ENCODE results near the gene LCP2. TPM values are rescaled to one million over a fixed set of nuclear protein-coding genes. Genes with fewer than 3 reads are reported as not detected.
"Not testable (repeated sequence)": the region's sequence is repeated elsewhere in the genome, so short reads cannot be mapped to it uniquely, and the experiment has no call there.

The LCP2 gene
- polyA plus RNA-seq, 6 donors from 2014 or later: 2.9 to 28.7 (median 9.5) TPM

DNA sequence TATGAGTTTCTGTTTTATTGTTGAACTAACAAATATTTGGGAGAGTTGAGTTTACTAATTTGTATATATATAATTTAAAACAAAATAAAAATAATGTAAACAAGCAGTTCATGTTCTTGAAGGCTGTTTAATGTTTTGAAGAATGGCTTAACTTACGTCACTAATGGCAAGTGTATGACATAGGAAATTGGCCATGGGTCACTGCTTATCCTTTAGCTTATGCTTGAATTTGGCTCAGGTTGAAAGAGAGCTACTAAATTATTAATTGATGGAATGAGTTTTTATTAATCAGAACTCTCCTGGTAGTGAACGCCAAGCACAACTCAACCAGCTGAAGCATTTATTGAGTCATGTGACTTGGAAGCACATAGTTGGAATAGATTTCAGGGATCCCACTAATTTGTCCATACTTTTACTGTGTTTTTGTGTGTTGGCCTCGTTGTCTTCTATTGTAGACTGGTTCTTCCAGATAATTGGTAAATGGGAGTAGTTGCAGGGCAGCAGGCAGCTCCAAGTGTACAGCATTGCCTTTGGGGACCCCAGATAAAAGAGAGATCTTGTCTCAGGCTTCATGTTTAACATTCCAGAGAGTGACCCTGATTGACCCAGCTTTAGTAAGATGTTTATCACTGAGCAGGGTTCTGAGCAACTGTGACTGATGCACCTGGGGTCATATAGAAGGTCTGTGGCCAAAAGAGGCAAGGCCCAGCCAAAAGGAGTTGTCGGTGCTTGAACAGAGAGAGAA lies 51.3 kb downstream of the LCP2 start:
- no peak overlapping the region for H3K27ac Mint-ChIP-seq
- no peak for DNase-seq
- peaks cover 18 to 40% of the 10 kb centered on the region in 2 donors for H3K36me3 Mint-ChIP-seq
- no peak overlapping the region for H3K4me3 Mint-ChIP-seq
- H3K4me1 Mint-ChIP-seq: no peaks in the 10 kb centered on the region
- H3K27me3 Mint-ChIP-seq: peaks cover 0 to 6% (median 0%) of the 10 kb centered on the region in 3 donors
- ATAC-seq (ENCODE audit: low read depth in 2 of 2): no peak
- no peaks in the 10 kb centered on the region for H3K9me3 Mint-ChIP-seq

DNA sequence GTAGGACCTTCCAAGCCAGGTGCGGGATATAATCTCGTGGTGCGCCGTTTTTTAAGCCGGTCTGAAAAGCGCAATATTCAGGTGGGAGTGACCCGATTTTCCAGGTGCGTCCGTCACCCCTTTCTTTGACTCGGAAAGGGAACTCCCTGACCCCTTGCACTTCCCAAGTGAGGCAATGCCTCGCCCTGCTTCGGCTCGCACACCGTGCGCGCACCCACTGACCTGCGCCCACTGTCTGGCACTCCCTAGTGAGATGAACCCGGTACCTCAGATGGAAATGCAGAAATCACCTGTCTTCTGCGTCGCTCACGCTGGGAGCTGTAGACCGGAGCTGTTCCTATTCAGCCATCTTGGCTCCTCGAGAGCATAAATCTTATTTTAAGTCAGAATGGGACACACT lies 52.1 kb downstream of the LCP2 start:
- DNase-seq; H3K4me3 Mint-ChIP-seq; H3K9me3 Mint-ChIP-seq; H3K27ac Mint-ChIP-seq; H3K27me3 Mint-ChIP-seq; ATAC-seq (ENCODE audit: low read depth in 2 of 2); H3K4me1 Mint-ChIP-seq: not testable (repeated sequence)
- H3K36me3 Mint-ChIP-seq: peaks cover 14 to 35% of the 10 kb centered on the region in 2 donors

DNA sequence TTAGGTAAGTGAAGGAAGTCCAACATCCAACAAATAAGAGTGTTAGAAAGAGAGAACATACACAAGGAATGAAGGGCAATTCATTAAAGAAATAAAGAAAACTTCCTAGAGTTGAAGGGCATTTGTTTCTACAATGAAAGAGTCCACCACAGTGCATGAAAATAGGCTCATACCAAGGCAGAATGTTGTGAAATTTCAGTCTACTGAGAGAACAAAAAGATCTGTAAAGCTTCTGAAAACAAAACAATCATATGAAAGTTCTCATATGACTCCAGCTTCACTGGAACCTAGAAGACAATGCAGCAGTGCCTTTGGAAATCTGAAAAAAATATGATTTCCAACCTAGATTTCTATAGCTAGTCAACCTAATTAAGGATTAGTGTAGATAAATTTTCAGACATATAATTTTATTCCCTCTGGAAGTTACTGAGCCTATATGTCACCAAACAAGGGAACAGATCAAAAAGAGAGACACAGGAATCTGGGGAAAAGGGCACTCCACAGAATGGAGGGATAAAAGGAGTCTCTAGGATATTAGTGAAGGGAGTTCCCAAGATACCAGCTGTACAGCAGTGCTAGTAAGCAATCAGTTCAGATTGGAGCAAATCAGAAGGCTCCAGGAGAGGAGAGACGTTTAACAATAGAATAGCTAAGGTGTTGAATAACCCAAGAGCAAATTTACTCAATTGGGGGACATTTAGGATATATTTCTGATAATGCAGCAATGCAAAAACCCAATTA lies 59.0 kb downstream of the LCP2 start:
- H3K36me3 Mint-ChIP-seq: no peaks in the 10 kb centered on the region
- H3K27ac Mint-ChIP-seq: peak overlapping the region in 1 of 6 donors; percentile 31
- H3K4me3 Mint-ChIP-seq: no peak overlapping the region
- DNase-seq (no peak), ATAC-seq (ENCODE audit: low read depth in 2 of 2) (no peak)
- H3K9me3 Mint-ChIP-seq: no peaks in the 10 kb centered on the region
- no peaks in the 10 kb centered on the region for H3K27me3 Mint-ChIP-seq
- H3K4me1 Mint-ChIP-seq: no peaks in the 10 kb centered on the region

DNA sequence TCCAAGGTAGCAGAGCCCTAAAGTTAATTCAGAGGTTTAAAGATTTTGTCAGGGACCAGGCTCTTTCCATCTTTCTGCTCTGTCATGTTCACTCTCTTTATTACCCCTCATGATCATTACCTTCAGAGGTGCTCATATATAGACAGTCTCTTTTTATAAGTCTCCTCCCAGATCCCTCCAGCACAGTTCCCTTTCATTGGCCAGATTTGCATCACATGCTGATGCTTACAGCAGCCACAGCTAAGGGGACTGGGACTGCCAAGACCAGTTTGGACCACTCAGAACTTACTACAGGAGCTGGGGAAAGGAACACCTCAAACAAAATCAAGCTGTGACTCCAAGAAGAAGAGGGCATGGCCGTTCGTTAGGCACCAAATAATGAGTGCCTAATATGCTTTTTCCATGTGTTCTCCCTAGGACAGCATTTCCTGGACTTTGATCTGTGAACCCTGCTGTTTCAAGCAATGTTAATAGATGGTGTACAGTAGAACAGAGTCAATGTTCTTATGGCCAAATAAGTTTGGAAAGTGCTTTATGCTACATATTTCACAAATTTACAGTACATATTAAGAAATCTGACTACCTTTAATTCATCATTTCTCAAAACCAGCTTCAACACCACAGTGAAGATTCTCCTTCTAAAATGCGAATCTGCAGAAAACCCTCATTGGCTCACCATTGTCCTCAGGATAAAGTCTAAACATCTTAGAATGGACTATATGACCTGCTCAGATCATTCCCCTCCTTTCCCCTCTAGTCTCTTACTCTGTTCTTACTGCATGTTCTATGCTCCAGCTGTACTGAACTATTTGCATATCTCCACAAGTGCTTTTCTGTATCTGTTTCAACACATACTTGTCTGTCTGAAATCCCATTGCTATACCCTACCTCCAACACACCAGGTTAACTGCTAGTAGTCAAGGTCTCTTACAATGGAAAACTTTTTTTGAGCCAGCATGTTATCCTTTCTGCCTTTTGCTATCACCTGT lies 61.4 kb downstream of the LCP2 start:
- no peak overlapping the region for H3K4me3 Mint-ChIP-seq
- H3K27ac Mint-ChIP-seq: peak overlapping the region in 2 of 6 donors; percentile 3 to 81
- H3K36me3 Mint-ChIP-seq: no peaks in the 10 kb centered on the region
- ATAC-seq (ENCODE audit: low read depth in 2 of 2): no peak
- H3K27me3 Mint-ChIP-seq: no peaks in the 10 kb centered on the region
- DNase-seq: no peak
- no peaks in the 10 kb centered on the region for H3K9me3 Mint-ChIP-seq
- no peaks in the 10 kb centered on the region for H3K4me1 Mint-ChIP-seq

DNA sequence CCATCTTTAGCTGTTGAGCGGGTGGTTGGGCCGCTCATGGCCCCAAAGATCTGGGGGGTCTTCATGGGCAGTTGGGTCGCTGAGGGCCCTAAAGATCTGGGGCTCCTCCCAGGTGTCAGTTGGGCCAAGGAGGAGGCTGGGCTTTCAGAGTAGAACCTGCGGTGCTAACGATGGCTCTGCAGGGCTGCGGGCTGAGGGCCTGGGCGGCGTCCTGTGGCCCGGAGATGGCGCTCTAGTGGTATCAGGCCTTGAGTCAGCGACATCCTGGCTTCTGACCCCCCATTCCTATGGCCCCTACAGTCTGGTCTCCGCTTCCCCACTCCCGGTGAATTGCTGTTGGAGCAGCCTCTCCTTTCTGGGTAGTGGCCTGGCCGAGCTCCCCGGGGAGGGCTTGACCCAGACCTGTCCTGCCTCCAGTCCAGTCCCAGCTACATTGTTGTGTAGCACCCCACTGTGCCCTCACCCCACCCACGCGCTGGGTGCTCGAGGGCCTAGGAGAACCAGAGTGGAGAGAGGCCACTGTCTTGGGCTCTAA lies 64.2 kb downstream of the LCP2 start:
- H3K4me3 Mint-ChIP-seq: no peak overlapping the region
- H3K4me1 Mint-ChIP-seq: no peaks in the 10 kb centered on the region
- DNase-seq (no peak), ATAC-seq (ENCODE audit: low read depth in 2 of 2) (no peak)
- no peaks in the 10 kb centered on the region for H3K36me3 Mint-ChIP-seq
- H3K27me3 Mint-ChIP-seq: peaks cover 0 to 4% (median 0%) of the 10 kb centered on the region in 3 donors
- H3K9me3 Mint-ChIP-seq: no peaks in the 10 kb centered on the region
- H3K27ac Mint-ChIP-seq: peak overlapping the region in 1 of 6 donors; percentile 57

DNA sequence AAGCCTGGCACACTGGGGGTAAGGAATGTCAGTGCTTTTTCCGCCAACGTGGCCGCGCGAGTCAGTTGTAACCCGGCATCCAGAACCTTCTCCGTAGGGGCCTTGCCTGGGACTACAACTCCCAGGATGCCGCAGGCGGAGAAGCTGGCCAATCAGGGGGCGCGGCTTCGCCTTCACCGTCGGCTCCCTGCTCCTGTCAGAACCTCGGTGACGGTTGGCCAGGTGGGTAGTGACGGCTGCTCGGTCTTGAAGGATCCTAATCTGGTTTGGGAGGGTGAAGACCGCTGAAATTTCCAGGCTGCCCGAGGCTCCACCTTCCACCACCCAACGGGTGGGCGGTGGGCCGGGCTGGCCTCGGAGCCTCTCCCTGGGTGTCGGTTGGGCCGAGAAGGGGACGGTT lies 64.8 kb downstream of the LCP2 start, which contains the start of gene C5orf58:
TSS of gene C5orf58 (plus strand) at position 200 of the 400 bp plus-strand sequence. CDS start 1,992 bp downstream, outside the sequence.
- peak within 1 kb of the TSS in 1 of 6 donors; percentile 57 for H3K27ac Mint-ChIP-seq
- H3K36me3 Mint-ChIP-seq: no peaks in the 10 kb centered on the region
- peaks cover 0 to 4% (median 0%) of the 10 kb centered on the region in 3 donors for H3K27me3 Mint-ChIP-seq
- H3K4me3 Mint-ChIP-seq: no peak within 1 kb of the TSS
- no peaks in the 10 kb centered on the region for H3K4me1 Mint-ChIP-seq
- DNase-seq (no peak), ATAC-seq (ENCODE audit: low read depth in 2 of 2) (no peak)
- H3K9me3 Mint-ChIP-seq: no peaks in the 10 kb centered on the region

DNA sequence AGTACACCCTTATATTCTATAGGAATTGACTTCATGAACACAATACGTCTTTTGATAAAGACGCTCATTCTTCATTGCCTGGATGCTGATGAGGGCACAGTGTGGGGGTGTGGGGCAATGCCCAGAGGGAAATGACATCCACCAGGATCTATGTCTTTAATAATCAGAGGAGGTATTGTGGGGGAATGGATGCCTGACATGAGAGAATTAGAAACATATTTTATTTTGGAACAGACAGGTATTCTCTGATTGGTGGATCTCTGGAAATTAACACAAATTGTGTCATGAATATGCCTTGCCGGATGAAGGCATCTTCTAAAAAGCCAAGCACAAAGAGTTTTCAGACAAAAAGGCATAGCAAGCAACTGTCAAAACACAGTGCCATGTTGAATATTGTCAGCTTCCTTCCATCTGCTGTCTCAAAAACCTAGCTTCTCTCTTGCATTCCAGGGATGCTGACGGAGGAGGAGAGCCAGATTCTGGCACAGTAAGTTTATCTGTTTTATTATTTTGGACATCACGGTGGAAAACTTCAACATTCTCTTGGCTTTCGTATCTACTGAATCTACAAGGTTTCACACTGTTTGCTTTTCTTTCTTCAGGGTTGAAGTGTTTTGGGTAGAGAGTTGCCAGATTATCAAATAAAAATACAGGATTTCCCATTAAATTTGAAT lies 68.7 kb downstream of the LCP2 start:
- Mint-ChIP-seq H3K4me3 (no peak overlapping the region), H3K9me3 (no peaks in the 10 kb centered on the region), H3K36me3 (no peaks in the 10 kb centered on the region), H3K4me1 (peaks cover 0 to 3% (median 0%) of the 10 kb centered on the region in 3 donors), H3K27me3 (peaks cover 0 to 8% (median 4%) of the 10 kb centered on the region in 3 donors), H3K27ac (no peak overlapping the region)
- DNase-seq (no peak), ATAC-seq (ENCODE audit: low read depth in 2 of 2) (no peak)

DNA sequence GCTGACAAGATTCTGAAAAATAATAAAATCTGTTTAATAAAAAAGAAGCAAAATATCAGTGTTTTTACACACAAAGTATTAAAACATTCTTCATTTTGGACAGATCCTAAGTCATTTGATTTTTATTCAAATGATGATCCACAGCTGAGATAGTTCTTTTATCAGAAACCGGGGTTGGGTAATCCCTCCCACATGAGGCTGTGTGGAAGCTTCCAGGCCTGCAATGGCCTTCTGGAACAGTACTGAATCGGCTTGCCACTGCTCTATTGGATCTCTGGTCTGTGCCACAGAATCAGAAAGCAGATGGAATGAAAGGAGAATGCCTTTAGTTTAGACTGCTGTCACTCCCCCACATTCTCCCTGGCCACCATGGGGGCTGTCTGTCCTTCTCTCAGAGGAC lies 70.9 kb downstream of the LCP2 start:
- ATAC-seq (ENCODE audit: low read depth in 2 of 2): no peak
- H3K36me3 Mint-ChIP-seq: no peaks in the 10 kb centered on the region
- H3K27ac Mint-ChIP-seq: no peak overlapping the region
- H3K9me3 Mint-ChIP-seq: no peaks in the 10 kb centered on the region
- DNase-seq: no peak
- H3K4me1 Mint-ChIP-seq: peaks cover 0 to 3% (median 0%) of the 10 kb centered on the region in 3 donors
- no peak overlapping the region for H3K4me3 Mint-ChIP-seq
- H3K27me3 Mint-ChIP-seq: peaks cover 0 to 8% (median 4%) of the 10 kb centered on the region in 3 donors

DNA sequence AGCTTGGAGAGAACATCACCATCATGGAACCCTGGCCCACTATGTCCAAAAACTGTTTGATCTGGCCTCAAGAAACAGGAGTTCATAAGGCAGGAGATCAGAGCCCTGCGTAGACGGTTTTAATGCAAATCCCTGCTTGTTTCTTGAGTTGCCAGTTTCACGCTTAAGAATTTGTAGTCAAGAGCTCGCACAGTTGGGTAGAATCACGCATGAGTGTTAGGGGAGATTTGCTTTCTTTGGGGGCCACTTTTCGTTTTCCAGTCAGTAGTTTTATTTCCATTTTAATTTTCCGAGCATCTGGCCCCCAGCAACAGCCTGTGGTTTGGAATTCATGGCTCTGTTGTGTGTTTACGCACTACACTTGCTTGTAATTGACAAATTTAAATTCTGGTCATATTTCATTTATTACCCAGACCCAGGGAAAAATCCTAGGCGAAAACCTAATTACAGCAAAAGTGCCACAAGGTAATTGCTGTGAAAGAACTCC lies 71.4 kb downstream of the LCP2 start:
- Mint-ChIP-seq H3K36me3 (no peaks in the 10 kb centered on the region), H3K27ac (peak overlapping the region in 1 of 6 donors; percentile 69), H3K4me1 (peaks cover 0 to 3% (median 0%) of the 10 kb centered on the region in 3 donors), H3K9me3 (no peaks in the 10 kb centered on the region), H3K4me3 (no peak overlapping the region), H3K27me3 (peaks cover 0 to 8% (median 4%) of the 10 kb centered on the region in 3 donors)
- DNase-seq: no peak
- no peak for ATAC-seq (ENCODE audit: low read depth in 2 of 2)

DNA sequence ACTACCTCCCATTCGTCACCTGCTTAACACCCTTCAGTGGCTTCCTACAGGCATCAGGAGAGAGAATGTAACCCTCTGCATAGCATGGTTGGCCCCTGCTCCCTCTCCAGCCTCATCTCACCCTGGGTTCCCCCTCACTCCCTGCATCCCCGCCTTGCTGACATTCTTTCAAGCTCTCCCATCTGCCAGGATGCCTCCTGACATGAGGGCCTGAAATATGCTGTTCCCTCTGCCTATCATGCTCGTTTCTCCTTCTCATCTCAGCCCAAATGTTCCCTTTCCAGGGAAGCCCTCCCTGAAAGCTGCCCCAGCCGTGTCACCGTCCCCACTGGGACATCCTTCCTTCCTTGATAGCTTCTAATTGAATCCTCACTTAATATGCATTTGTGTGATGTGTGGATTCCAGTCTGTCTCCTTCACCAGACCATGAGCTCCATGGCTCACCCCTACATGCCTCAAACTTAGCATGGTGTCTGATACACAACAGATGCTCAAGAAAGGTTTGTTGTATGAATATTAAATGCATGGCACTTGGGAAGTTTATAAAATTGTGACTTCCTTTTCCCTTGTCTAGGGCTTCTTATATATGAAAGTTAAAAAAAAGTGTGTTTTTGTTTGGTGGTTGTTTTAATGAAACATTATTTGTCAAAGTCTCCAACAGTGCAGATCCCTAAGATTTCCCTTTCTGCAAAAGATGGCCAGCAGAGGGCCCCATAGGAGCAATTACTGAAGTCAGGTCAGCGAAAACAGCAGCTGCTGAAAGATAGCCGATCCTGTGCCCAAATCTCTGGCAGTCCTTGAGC lies 72.0 kb downstream of the LCP2 start:
- DNase-seq (peak; percentile 44), ATAC-seq (ENCODE audit: low read depth in 2 of 2) (peak in 1 of 2 donors; percentile 35)
- H3K27ac Mint-ChIP-seq: peak overlapping the region in 2 of 6 donors; percentile 13 to 69
- no peaks in the 10 kb centered on the region for H3K9me3 Mint-ChIP-seq
- H3K4me3 Mint-ChIP-seq: no peak overlapping the region
- H3K36me3 Mint-ChIP-seq: no peaks in the 10 kb centered on the region
- peaks cover 0 to 8% (median 0%) of the 10 kb centered on the region in 3 donors for H3K27me3 Mint-ChIP-seq
- H3K4me1 Mint-ChIP-seq: peaks cover 0 to 3% (median 0%) of the 10 kb centered on the region in 3 donors

DNA sequence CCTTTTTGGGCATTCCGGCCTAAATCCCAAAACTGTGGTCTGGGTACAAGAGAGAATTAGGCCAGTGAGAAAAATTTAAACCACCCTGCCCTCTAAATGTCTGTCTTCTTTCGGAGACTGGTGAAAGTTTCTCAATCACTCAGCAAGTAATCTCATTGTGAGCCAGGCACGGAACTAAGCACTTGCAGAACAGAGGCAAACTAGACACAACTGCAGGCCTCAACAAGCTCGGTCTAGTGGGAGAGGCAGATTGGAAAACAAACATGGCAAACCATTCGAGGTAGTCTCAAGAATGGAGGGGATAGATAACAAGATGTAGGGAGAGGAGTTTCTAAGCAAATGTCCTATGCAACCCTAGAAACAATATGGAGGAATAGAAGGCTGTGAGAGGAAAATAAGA lies 73.7 kb downstream of the LCP2 start:
- peaks cover 0 to 8% (median 0%) of the 10 kb centered on the region in 3 donors for H3K27me3 Mint-ChIP-seq
- no peak for DNase-seq
- no peaks in the 10 kb centered on the region for H3K36me3 Mint-ChIP-seq
- no peak for ATAC-seq (ENCODE audit: low read depth in 2 of 2)
- H3K9me3 Mint-ChIP-seq: no peaks in the 10 kb centered on the region
- H3K4me1 Mint-ChIP-seq: peaks cover 0 to 3% (median 0%) of the 10 kb centered on the region in 3 donors
- H3K27ac Mint-ChIP-seq: no peak overlapping the region
- no peak overlapping the region for H3K4me3 Mint-ChIP-seq

DNA sequence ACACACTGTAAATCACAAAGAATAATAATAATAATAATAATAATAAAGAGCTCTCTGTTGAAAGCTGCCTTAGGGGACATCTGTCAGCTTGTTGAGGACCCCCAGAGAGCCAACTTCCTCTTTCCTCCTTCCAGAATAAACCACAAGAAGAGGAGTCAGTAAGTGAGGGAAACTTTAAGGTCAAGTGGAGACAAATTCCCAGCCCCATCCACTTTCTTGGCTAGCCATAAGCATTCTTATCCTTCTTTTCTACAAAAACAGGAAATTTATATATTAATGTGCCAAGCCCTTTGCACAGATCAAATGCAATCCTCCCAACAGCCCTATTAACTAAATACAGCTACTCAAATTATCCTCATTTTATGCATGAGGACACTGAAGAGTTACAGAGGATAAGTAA lies 74.2 kb downstream of the LCP2 start:
- no peak for DNase-seq
- H3K27me3 Mint-ChIP-seq: peaks cover 0 to 8% (median 0%) of the 10 kb centered on the region in 3 donors
- ATAC-seq (ENCODE audit: low read depth in 2 of 2): no peak
- H3K9me3 Mint-ChIP-seq: no peaks in the 10 kb centered on the region
- H3K36me3 Mint-ChIP-seq: no peaks in the 10 kb centered on the region
- H3K4me1 Mint-ChIP-seq: peaks cover 0 to 3% (median 0%) of the 10 kb centered on the region in 3 donors
- no peak overlapping the region for H3K27ac Mint-ChIP-seq
- no peak overlapping the region for H3K4me3 Mint-ChIP-seq
